ENCODE results near the gene TSHZ3.

DNA sequence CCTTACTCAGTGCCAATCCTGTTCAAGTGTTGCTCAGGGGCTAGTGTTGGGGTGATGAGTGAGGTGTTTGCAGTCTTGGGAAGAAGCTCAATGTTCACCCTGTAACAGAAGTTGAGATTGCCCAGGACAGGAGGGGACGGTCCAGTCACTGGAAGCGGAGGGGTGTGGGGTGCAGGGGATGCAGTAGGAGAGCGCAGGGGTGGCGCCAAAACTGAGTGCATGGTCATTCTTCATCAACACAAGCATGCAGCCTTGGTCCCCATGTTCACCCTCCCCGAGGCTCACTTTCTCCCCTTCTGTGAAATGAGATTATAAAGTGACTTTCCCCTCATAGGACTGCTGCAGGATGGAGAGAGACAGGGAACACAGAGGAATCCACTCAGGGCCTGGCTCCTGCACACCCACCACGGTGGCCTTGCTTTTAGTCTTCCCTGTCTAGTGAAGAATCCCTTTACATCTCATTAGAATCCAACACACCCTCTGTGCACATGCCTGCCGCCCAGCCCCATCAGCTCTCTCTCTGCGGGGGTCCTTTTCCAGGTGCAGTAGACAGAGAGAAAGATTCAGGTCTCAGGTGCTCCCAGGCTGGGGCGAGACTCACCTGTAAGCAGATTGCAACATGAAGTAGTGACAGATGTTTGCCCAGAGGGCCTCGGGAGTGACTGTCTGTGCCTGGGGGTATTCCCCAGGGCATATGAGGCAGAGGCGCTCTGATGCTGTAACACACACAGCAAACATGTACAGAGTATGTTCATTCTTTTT lies 93.2 kb downstream of the TSHZ3 start:
- TF ChIP-seq POLR2A (IDR thresholded peaks at IDR 0.05; ENCODE audit: borderline replicate concordance, extremely low read depth, insufficient read depth, insufficient read length) (no peak), EGR1 (IDR thresholded peaks at IDR 0.05; ENCODE audit: low read depth) (no peak), YY1 (IDR thresholded peaks at IDR 0.05; ENCODE audit: extremely low read depth, insufficient replicate concordance, low read depth, low read length) (no peak), REST (IDR thresholded peaks at IDR 0.05; ENCODE audit: low read depth) (no peak), ELF1 (IDR thresholded peaks at IDR 0.05; ENCODE audit: borderline replicate concordance, low read depth) (no peak), ATF3 (IDR thresholded peaks at IDR 0.05) (no peak)

All from HCT116 (cell line).